H1 (cell line): ENCODE data around the gene SNX2.

Experiments
- CBX5 ChIP-seq: fragments of 300-800, 300-1000 bp; sonication (generic); IDR thresholded peaks from 2 replicates; pipeline ENCODE4 v1.7.1; 2016; ENCODE audit warnings: antibody characterized with exemption, low read length, low read depth
- CHD2 ChIP-seq: IDR thresholded peaks from 2 replicates; pipeline ENCODE4 v1.6.1; 2012; ENCODE audit warnings: low read length, improper control_type of control experiment
- CTCF ChIP-seq, 3 experiments: IDR thresholded peaks; 1 replicate in 2 of 3; 2 replicates in 1 of 3; pipeline versions ENCODE4 v1.5.1 to v1.6.1; 2011; ENCODE audit warnings: low read length in 3 of 3, mild to moderate bottlenecking in 3 of 3, inconsistent platforms in 2 of 3, low read depth in 1 of 3, moderate library complexity in 1 of 3; ENCODE audit not compliant: insufficient read depth in 1 of 3; ENCODE audit errors: control extremely low read depth in 1 of 3
- EP300 ChIP-seq, 2 experiments: IDR thresholded peaks; 1 replicate in 1 of 2; 2 replicates in 1 of 2; pipeline ENCODE4 v1.6.1; 2011 to 2012; ENCODE audit warnings: low read depth in 2 of 2, low read length in 2 of 2, mild to moderate bottlenecking in 2 of 2, borderline replicate concordance in 1 of 2, inconsistent platforms in 1 of 2, moderate library complexity in 1 of 2
- EZH2 ChIP-seq: fragments of 200-600 bp; sonication (generic); IDR thresholded peaks from 2 replicates; pipeline ENCODE4 v1.7.1; 2012; ENCODE audit warnings: low read depth, mild to moderate bottlenecking, moderate library complexity, low read length, inconsistent platforms; ENCODE audit not compliant: severe bottlenecking
- GABPA ChIP-seq: IDR thresholded peaks from 2 replicates; pipeline ENCODE4 v1.6.1; 2011; ENCODE audit warnings: mild to moderate bottlenecking, low read length, moderate library complexity, borderline replicate concordance; ENCODE audit not compliant: insufficient read depth
- POLR2A ChIP-seq, 2 experiments: IDR thresholded peaks; 1 replicate in 1 of 2; 2 replicates in 1 of 2; pipeline ENCODE4 v1.6.1; 2011; ENCODE audit warnings: low read depth in 2 of 2, low read length in 2 of 2, mild to moderate bottlenecking in 2 of 2; ENCODE audit errors: control extremely low read depth in 1 of 2
- RAD21 ChIP-seq, 2 experiments: IDR thresholded peaks in 1 of 2; conservative IDR thresholded peaks in 1 of 2; 2 replicates each; pipeline ENCODE4 v1.6.1; 2011; ENCODE audit warnings: low read depth in 2 of 2, low read length in 2 of 2, improper control_type of control experiment in 1 of 2, inconsistent platforms in 1 of 2, mild to moderate bottlenecking in 1 of 2, moderate library complexity in 1 of 2
- SIN3A ChIP-seq, 2 experiments: IDR thresholded peaks in 1 of 2; conservative IDR thresholded peaks in 1 of 2; 2 replicates each; pipeline ENCODE4 v1.6.1; 2011 to 2012; ENCODE audit warnings: low read length in 2 of 2, improper control_type of control experiment in 1 of 2, low read depth in 1 of 2, mild to moderate bottlenecking in 1 of 2
- TF ChIP-seq, protein P1 (sequence below): IDR thresholded peaks from 2 replicates; pipeline ENCODE4 v1.6.1; 2012; ENCODE audit warnings: inconsistent platforms

DNA sequence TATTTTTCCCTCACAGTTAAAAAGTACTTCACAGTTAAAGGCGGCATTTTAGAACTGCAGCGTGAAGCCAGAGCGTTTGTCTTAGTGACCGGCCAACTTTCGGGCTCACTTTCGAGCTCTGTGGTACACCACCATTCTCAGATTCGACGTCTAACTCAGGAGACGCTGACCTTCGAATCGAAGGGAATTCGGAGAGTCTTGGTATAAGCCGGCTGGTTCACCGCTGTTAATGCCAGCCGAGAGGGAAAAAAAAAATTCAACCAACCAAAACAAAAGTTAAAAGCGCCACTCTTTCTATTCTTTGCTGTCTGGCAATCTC, 70.0 kb downstream of the SNX2 start:
- TF ChIP-seq CTCF (IDR thresholded peaks at IDR 0.05; ENCODE audit: control extremely low read depth in 1 of 3, insufficient read depth in 1 of 3, low read depth in 1 of 3, low read length in 3 of 3) (no peak), SIN3A (conservative IDR thresholded peaks at IDR 0.05 in 1 of 2, IDR thresholded peaks at IDR 0.05 in 1 of 2; ENCODE audit: low read depth in 1 of 2, low read length in 2 of 2) (peak in 1 of 2 experiments; percentile 5; a peak in 1 of 4 replicates), GABPA (no peak), CHD2 (no peak), RAD21 (IDR thresholded peaks at IDR 0.05 in 1 of 2, conservative IDR thresholded peaks at IDR 0.05 in 1 of 2; ENCODE audit: low read depth in 2 of 2, low read length in 2 of 2) (no peak), EZH2 (no peak), POLR2A (IDR thresholded peaks at IDR 0.05; ENCODE audit: control extremely low read depth in 1 of 2, low read depth in 2 of 2, low read length in 2 of 2) (no peak), CBX5 (no peak), EP300 (IDR thresholded peaks at IDR 0.05; ENCODE audit: borderline replicate concordance in 1 of 2, low read depth in 2 of 2, low read length in 2 of 2) (no peak)
- TF ChIP-seq, protein P1, sequence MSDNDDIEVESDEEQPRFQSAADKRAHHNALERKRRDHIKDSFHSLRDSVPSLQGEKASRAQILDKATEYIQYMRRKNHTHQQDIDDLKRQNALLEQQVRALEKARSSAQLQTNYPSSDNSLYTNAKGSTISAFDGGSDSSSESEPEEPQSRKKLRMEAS, result no peak; the same call in 1 of the 2 replicates
